Vagina (tissue), 2 donors: ENCODE measurements around the gene TBCD. TPM values are rescaled to one million over a fixed set of nuclear protein-coding genes. Genes with fewer than 3 reads are reported as not detected.
"Not testable (repeated sequence)": the region's sequence is repeated elsewhere in the genome, so short reads cannot be mapped to it uniquely, and the experiment has no call there.

Experiments
- DNase-seq, 2 donors: peaks; one replicate each; pipeline ENCODE4 v3.0.0-alpha.2; 2017; ENCODE audit errors: extremely low spot score in 2 of 2
- H3K27ac ChIP-seq: fragments of 200-600 bp; sonication (generic); one replicate; pipeline ENCODE4 v1.5.1; 2019
- H3K27me3 ChIP-seq: fragments of 200-600 bp; sonication (generic); one replicate; pipeline ENCODE4 v1.5.1; 2019
- H3K36me3 ChIP-seq, 2 donors: fragments of 200-600 bp; sonication (generic); one replicate each; pipeline ENCODE4 v1.5.1; 2017 to 2019
- H3K4me1 ChIP-seq: fragments of 200-600 bp; sonication (generic); one replicate; pipeline ENCODE4 v1.5.1; 2019
- H3K4me3 ChIP-seq, 2 donors: fragments of 200-600 bp; sonication (generic); 1 replicate in 1 of 2; 2 replicates in 1 of 2; pipeline ENCODE4 v1.5.1; 2016 to 2019
- H3K9me3 ChIP-seq: fragments of 200-600 bp; sonication (generic); one replicate; pipeline ENCODE4 v1.5.1; 2019
- CTCF ChIP-seq, 3 experiments: fragments of 450-650 bp in 2 of 3; fragments of 200-600 bp in 1 of 3; sonication (generic) in 1 of 3; IDR thresholded peaks; one replicate each; pipeline ENCODE4 v1.5.1; 2017 to 2019; ENCODE audit warnings: antibody characterized with exemption in 3 of 3, mild to moderate bottlenecking in 2 of 3, moderate library complexity in 2 of 3
- POLR2A ChIP-seq, 2 donors: fragments of 450-650 bp; IDR thresholded peaks; one replicate each; pipeline ENCODE4 v1.6.1; 2017; ENCODE audit warnings: antibody characterized with exemption in 2 of 2, mild to moderate bottlenecking in 2 of 2, moderate library complexity in 2 of 2
- POLR2AphosphoS5 ChIP-seq, 2 donors: sonication (generic); formaldehyde crosslinking; IDR thresholded peaks; one replicate each; pipeline ENCODE4 v1.9.0; 2017; ENCODE audit warnings: antibody characterized with exemption in 2 of 2, mild to moderate bottlenecking in 2 of 2, low read depth in 1 of 2; ENCODE audit not compliant: insufficient read depth in 1 of 2
- intact Hi-C: fragments of 100-400 bp; cut with DNase I; formaldehyde crosslinking; loops from one replicate; pipeline ENCODE4 v1.15.1; 2023
- total RNA-seq: library from RNA; depleted of rRNA; stranded (reverse); fragments of >200 nt; gene quantifications from one replicate; pipeline ENCODE4 v1.2.3, GENCODE V29; 2016

Gene TBCD
- total RNA-seq, 1 donor from 2014 or later = 79.3 TPM

DNA sequence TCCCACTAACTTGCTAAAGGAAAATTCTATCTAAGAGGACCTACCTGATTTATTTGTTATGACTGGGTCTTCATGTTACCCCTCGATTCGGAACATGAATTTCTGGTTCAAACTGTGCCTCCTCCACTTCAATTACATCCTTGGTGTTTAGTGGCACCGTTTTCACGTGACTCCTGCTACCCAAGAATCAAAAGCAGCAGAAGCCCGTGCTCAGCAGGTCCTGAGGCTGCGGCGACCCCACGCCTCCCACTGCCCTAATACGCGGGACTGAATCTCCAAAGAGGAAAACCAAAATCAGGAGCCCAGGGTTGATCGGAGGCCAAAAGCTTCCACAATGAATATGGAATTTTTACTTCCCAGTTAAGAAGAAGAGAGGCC is 233.6 kb downstream of the TBCD start:
- TF ChIP-seq POLR2A (IDR thresholded peaks at IDR 0.05) = no peak
- no peak for TF ChIP-seq CTCF (IDR thresholded peaks at IDR 0.05)
- no peak for TF ChIP-seq POLR2AphosphoS5 (IDR thresholded peaks at IDR 0.05; ENCODE audit: insufficient read depth in 1 of 2, low read depth in 1 of 2)
- Histone ChIP-seq H3K27ac (no peak overlapping the region), H3K9me3 (no peaks in the 10 kb centered on the region), H3K4me1 (no peaks in the 10 kb centered on the region), H3K36me3 (no peaks in the 10 kb centered on the region), H3K27me3 (no peaks in the 10 kb centered on the region), H3K4me3 (no peak overlapping the region)
- intact Hi-C loops = no loop called here
- peak in 1 of 2 donors; percentile 40 for DNase-seq

DNA sequence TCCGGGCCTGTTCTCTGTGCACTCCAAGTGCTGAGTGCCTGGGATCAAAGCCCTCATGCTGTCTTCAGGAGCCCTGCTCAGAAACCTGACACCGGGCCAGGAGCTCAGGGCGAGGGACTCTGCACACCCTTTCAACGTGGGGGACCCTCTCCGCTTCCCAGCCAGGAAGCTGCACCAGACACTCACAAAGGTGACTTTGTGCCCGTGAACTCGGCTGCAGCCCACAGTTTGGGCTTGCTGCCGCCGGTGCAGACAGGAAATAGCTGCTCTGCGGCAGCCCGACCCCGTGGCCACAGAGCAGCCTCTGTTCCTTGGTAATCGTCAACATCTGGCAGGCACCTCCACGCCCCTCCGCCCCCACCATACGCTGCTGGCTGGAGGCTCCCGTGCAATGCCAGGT is 234.1 kb downstream of the TBCD start:
- H3K4me1 ChIP-seq = no peaks in the 10 kb centered on the region
- no peak overlapping the region for H3K4me3 ChIP-seq
- intact Hi-C loops = no loop called here
- H3K27ac ChIP-seq = no peak overlapping the region
- H3K36me3 ChIP-seq = no peaks in the 10 kb centered on the region
- no peaks in the 10 kb centered on the region for H3K27me3 ChIP-seq
- peak; percentile 64 to 75 for DNase-seq
- no peak for TF ChIP-seq CTCF (IDR thresholded peaks at IDR 0.05)
- TF ChIP-seq POLR2AphosphoS5 (IDR thresholded peaks at IDR 0.05; ENCODE audit: insufficient read depth in 1 of 2, low read depth in 1 of 2) = peak in 1 of 2 donors; percentile 49
- no peaks in the 10 kb centered on the region for H3K9me3 ChIP-seq

GRCh38 chr17:82989051-82989450 is 237.2 kb downstream of the TBCD start:
- H3K27ac ChIP-seq, intact Hi-C loops, H3K4me1 ChIP-seq, H3K27me3 ChIP-seq, H3K4me3 ChIP-seq, H3K9me3 ChIP-seq, H3K36me3 ChIP-seq, DNase-seq: not testable (repeated sequence)

GRCh38 chr17:82989881-82990280 is 238.0 kb downstream of the TBCD start:
- intact Hi-C loops = no loop called here

DNA sequence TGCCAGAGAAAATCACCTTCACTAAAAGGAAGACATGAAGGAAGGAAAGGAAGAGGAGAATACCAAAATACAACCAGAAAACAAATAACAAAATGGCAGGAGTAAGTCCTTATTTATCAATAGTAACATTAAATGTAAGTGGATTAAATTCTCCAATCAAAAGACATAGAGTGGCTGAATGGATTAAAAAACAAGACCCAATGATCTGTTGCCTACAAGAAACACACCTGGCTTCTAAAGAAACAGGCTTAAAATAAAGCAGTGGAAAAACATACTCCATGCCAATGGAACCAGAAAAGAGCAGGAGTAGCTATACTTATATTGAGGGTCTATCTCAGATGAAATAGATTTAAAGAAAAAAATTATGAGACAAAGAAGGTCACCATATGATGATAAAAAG is 241.1 kb downstream of the TBCD start:
- TF ChIP-seq POLR2A (IDR thresholded peaks at IDR 0.05) (no peak), CTCF (IDR thresholded peaks at IDR 0.05) (no peak), POLR2AphosphoS5 (IDR thresholded peaks at IDR 0.05; ENCODE audit: insufficient read depth in 1 of 2, low read depth in 1 of 2) (no peak)
- H3K9me3 ChIP-seq = no peaks in the 10 kb centered on the region

More at GRCh38 chr17:82989881-82990280, 238.0 kb downstream of the TBCD start:
- H3K4me3 ChIP-seq = no peak overlapping the region
- TF ChIP-seq POLR2A (IDR thresholded peaks at IDR 0.05) (no peak), POLR2AphosphoS5 (IDR thresholded peaks at IDR 0.05; ENCODE audit: insufficient read depth in 1 of 2, low read depth in 1 of 2) (no peak)
- no peaks in the 10 kb centered on the region for H3K9me3 ChIP-seq
- H3K36me3 ChIP-seq = no peaks in the 10 kb centered on the region
- H3K27ac ChIP-seq = no peak overlapping the region
- DNase-seq = peak; percentile 28 to 62
- no peaks in the 10 kb centered on the region for H3K4me1 ChIP-seq
- H3K27me3 ChIP-seq = no peaks in the 10 kb centered on the region

More for the DNA sequence above, 241.1 kb downstream of the TBCD start:
- intact Hi-C loops = no loop called here
- Histone ChIP-seq H3K27me3 (no peaks in the 10 kb centered on the region), H3K4me1 (no peaks in the 10 kb centered on the region), H3K36me3 (no peaks in the 10 kb centered on the region), H3K27ac (no peak overlapping the region), H3K4me3 (no peak overlapping the region)
- no peak for DNase-seq

Other genes with a start within 250 kb of the TBCD start
- gene FOXK2, start 232.3 kb upstream of the TBCD start, total RNA-seq = 55.5 TPM
- 86.4 TPM for gene WDR45B, start 103.6 kb upstream of the TBCD start, total RNA-seq
- gene RAB40B, start 53.4 kb upstream of the TBCD start, total RNA-seq = 29.2 TPM
- 10.6 TPM for gene FN3KRP, start 35.4 kb upstream of the TBCD start, total RNA-seq
- 5.9 TPM for gene FN3K, start 16.4 kb upstream of the TBCD start, total RNA-seq
- 83.0 TPM for gene ZNF750, start 88.0 kb downstream of the TBCD start, total RNA-seq